Measurements from ENCODE around the gene ACSS3.

- TF ChIP-seq CTCF (tag by site-specific recombination; IDR thresholded peaks at IDR 0.05) (no peak), ZNF133 (tag by site-specific recombination; IDR thresholded peaks at IDR 0.05) (no peak), YY1 (tag by site-specific recombination; IDR thresholded peaks at IDR 0.05) (no peak), ZNF785 (tag by site-specific recombination; IDR thresholded peaks at IDR 0.05) (no peak), ZNF311 (tag by site-specific recombination; IDR thresholded peaks at IDR 0.05; ENCODE audit: borderline replicate concordance) (no peak), INSM2 (tag by site-specific recombination; IDR thresholded peaks at IDR 0.05) (no peak), ZNF354C (tag by site-specific recombination; IDR thresholded peaks at IDR 0.05; ENCODE audit: borderline replicate concordance, low read depth) (no peak), ZNF629 (tag by site-specific recombination; IDR thresholded peaks at IDR 0.05) (no peak), MEIS1 (CRISPR knock-in tag; IDR thresholded peaks at IDR 0.05; ENCODE audit: borderline replicate concordance) (no peak), ZFP69B (tag by site-specific recombination; IDR thresholded peaks at IDR 0.05) (no peak), SCRT2 (tag by site-specific recombination; IDR thresholded peaks at IDR 0.05) (no peak), ZNF138 (tag by site-specific recombination; IDR thresholded peaks at IDR 0.05; ENCODE audit: borderline replicate concordance) (no peak), ZNF146 (tag by site-specific recombination; IDR thresholded peaks at IDR 0.05) (no peak)
- TF ChIP-seq, protein P1, sequence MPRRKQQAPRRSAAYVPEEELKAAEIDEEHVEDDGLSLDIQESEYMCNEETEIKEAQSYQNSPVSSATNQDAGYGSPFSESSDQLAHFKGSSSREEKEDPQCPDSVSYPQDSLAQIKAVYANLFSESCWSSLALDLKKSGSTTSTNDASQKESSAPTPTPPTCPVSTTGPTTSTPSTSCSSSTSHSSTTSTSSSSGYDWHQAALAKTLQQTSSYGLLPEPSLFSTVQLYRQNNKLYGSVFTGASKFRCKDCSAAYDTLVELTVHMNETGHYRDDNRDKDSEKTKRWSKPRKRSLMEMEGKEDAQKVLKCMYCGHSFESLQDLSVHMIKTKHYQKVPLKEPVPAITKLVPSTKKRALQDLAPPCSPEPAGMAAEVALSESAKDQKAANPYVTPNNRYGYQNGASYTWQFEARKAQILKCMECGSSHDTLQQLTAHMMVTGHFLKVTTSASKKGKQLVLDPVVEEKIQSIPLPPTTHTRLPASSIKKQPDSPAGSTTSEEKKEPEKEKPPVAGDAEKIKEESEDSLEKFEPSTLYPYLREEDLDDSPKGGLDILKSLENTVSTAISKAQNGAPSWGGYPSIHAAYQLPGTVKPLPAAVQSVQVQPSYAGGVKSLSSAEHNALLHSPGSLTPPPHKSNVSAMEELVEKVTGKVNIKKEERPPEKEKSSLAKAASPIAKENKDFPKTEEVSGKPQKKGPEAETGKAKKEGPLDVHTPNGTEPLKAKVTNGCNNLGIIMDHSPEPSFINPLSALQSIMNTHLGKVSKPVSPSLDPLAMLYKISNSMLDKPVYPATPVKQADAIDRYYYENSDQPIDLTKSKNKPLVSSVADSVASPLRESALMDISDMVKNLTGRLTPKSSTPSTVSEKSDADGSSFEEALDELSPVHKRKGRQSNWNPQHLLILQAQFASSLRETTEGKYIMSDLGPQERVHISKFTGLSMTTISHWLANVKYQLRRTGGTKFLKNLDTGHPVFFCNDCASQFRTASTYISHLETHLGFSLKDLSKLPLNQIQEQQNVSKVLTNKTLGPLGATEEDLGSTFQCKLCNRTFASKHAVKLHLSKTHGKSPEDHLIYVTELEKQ (tag by site-specific recombination; IDR thresholded peaks at IDR 0.05; ENCODE audit: borderline replicate concordance), result no peak
These were observed 43.1 kb downstream of the ACSS3 start for GRCh38 chr12:81120961-81121360.
